ENCODE data around the gene PTMS. TPM values are rescaled to one million over a fixed set of nuclear protein-coding genes. Genes with fewer than 3 reads are reported as not detected.
A peak's percentile ranks its signal among the peaks of the same experiment; 100 is the strongest.

Gene PTMS
- total RNA-seq, 6 experiments from 2014 or later, result 423 to 607 (median 561) TPM

DNA sequence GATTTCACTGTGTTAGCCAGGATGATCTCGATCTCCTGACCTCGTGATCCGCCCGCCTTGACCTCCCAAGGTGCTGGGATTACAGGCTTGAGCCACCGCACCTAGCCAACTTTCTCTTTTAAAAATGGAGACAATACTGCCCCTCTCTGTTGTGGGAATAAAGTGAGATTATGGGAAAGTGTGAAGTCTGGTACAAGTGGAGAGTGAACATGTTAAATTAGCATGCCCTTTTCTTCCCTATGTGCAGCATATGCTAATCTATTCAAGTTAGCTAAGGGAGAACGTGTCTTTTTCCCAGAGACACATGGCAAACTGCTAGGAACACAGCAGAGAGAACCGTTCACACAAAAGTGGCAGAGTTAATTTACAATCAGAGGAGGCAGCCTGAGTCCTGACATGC, 40.8 kb upstream of the PTMS start:
- Mint-ChIP-seq H3K4me3 (peak overlapping the region; percentile 92), H3K9me3 (no peaks in the 10 kb centered on the region), H3K27me3 (ENCODE audit: insufficient read depth) (no peaks in the 10 kb centered on the region; the same call in none of the 2 replicates), H3K27ac (no peak overlapping the region), H3K36me3 (ENCODE audit: low read depth) (peaks cover 7% of the 10 kb centered on the region; the same call in 1 of the 2 replicates), H3K4me1 (ENCODE audit: low read depth) (peaks cover 25% of the 10 kb centered on the region)
- DNase-seq, result no peak
- TF ChIP-seq, protein P1, sequence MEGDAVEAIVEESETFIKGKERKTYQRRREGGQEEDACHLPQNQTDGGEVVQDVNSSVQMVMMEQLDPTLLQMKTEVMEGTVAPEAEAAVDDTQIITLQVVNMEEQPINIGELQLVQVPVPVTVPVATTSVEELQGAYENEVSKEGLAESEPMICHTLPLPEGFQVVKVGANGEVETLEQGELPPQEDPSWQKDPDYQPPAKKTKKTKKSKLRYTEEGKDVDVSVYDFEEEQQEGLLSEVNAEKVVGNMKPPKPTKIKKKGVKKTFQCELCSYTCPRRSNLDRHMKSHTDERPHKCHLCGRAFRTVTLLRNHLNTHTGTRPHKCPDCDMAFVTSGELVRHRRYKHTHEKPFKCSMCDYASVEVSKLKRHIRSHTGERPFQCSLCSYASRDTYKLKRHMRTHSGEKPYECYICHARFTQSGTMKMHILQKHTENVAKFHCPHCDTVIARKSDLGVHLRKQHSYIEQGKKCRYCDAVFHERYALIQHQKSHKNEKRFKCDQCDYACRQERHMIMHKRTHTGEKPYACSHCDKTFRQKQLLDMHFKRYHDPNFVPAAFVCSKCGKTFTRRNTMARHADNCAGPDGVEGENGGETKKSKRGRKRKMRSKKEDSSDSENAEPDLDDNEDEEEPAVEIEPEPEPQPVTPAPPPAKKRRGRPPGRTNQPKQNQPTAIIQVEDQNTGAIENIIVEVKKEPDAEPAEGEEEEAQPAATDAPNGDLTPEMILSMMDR (IDR thresholded peaks at IDR 0.05), result no peak

DNA sequence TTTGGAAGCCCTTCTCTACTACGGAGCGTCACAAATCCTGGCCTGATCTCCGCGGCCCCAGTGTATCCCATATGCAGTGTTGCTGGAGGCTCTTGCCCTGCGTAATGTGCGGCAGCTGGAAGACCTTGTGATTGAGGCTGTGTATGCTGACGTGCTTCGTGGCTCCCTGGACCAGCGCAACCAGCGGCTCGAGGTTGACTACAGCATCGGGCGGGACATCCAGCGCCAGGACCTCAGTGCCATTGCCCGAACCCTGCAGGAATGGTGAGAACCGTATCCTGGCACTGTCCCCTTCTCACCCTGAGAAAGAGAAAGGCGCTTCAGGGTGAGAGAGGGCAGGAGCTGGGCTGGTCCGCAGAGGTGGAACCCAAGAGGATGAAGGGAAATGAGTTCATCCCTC, 37.0 kb upstream of the PTMS start:
- H3K27ac Mint-ChIP-seq, result no peak overlapping the region
- H3K9me3 Mint-ChIP-seq, result no peaks in the 10 kb centered on the region
- H3K27me3 Mint-ChIP-seq (ENCODE audit: insufficient read depth), result no peaks in the 10 kb centered on the region; the same call in 1 of the 2 replicates
- DNase-seq, result no peak
- TF ChIP-seq, protein P1 (IDR thresholded peaks at IDR 0.05), result no peak
- H3K36me3 Mint-ChIP-seq (ENCODE audit: low read depth), result peaks cover 15% of the 10 kb centered on the region; the same call in 1 of the 2 replicates
- H3K4me1 Mint-ChIP-seq (ENCODE audit: low read depth), result peaks cover 12% of the 10 kb centered on the region
- H3K4me3 Mint-ChIP-seq, result no peak overlapping the region

DNA sequence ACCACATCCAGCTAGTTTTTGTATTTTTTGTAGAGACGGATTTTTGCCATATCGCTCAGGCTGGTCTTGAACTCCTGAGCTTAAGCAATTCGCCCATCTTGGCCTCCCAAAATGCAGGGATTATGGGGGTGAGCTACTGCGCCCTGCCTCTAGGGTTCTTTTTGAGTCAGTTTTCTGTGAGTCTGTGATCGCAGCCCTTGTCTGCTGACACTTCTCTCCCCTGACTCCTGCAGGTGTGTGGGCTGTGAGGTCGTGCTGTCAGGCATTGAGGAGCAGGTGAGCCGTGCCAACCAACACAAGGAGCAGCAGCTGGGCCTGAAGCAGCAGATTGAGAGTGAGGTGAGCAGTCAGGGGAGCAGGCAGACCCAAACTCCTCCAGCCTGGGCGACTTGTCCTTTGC, 36.0 kb upstream of the PTMS start:
- no peaks in the 10 kb centered on the region for H3K9me3 Mint-ChIP-seq
- H3K36me3 Mint-ChIP-seq (ENCODE audit: low read depth), result peaks cover 15% of the 10 kb centered on the region; the same call in 1 of the 2 replicates
- H3K4me1 Mint-ChIP-seq (ENCODE audit: low read depth), result peaks cover 10% of the 10 kb centered on the region
- no peak overlapping the region for H3K27ac Mint-ChIP-seq
- H3K4me3 Mint-ChIP-seq, result no peak overlapping the region
- TF ChIP-seq, protein P1 (IDR thresholded peaks at IDR 0.05), result no peak; the same call in 1 of the 2 replicates
- no peak for DNase-seq
- H3K27me3 Mint-ChIP-seq (ENCODE audit: insufficient read depth), result no peaks in the 10 kb centered on the region

DNA sequence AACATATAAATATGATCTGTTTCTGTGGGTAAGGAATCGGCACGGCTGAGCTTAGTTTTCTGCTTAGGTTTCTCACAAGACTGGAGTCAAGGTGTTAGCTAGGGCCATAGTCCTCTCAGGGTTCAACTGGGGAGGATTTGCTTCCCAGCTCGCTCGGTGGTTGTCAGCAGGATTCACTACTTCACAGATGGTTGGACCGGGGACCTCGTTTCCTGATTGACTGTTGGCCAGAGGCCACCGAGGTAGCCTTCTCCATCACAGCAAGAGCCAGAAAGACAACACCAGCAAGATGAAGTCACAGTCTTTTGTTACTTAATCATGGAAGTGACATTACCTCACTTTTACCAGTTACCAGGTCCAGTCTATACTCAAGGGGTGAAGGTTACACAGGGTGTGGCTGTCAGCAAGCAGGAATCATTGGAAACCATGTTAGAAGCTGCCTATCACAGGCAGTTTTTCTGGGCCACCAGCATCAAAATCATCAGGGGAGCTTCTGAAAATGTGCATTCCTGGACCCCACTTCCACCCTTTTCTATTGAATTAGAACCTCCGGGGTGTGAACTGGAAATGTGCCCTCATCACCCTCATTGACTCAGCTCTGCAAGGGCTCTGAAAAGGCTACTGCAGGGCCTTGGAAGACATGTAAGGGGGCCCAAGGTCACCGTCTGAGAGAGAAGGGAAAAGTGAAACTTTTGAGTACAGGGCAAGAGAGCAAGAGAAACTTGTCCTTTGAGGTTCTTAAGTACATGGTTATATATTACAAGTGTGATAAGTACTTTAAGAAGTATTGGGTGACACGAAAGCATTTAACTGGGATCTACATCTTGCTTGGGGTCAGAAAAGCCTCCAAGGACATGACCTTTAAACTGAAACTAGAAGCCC, 31.4 kb upstream of the PTMS start:
- H3K9me3 Mint-ChIP-seq, result no peaks in the 10 kb centered on the region
- H3K36me3 Mint-ChIP-seq (ENCODE audit: low read depth), result peaks cover 19% of the 10 kb centered on the region; the same call in 1 of the 2 replicates
- H3K4me1 Mint-ChIP-seq (ENCODE audit: low read depth), result peaks cover 17% of the 10 kb centered on the region
- DNase-seq, result no peak
- TF ChIP-seq, protein P1 (IDR thresholded peaks at IDR 0.05), result no peak
- peak overlapping the region; percentile 84; the same call in 1 of the 2 replicates for H3K27ac Mint-ChIP-seq
- no peaks in the 10 kb centered on the region for H3K27me3 Mint-ChIP-seq (ENCODE audit: insufficient read depth)
- H3K4me3 Mint-ChIP-seq, result no peak overlapping the region

DNA sequence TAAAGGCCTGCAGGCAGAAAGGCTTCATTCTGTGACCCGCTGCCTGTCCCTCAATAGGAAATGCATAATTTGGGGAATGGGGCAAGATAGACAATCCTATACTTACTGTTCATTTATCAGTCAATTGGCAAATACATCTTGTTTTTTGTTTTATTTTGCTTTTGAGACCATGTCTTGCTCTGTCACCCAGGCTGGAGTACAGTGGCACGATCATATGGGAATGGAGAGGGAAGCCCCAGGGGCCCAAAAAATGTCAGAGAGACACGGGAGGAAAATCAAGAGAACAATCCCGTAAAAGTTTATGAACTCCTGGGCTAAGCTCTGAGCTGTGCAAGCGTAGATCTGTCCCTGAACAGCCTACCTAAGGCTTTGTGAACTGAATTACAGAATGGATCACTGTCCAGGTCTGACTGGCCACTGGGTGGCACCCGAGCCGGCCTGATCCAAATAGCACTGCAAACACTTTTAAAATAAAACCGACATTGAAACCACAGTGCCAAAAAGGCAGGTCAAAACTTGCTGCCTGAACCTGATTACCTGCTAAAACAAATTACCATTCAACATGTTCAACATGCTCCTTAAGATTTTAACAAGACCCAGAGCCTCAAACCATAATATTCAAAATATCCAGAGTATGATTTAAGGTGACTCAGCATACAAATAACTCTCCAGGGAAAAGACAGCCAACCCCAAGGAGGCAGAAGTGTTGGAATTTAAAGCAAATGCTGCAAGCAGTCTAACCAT, 30.5 kb upstream of the PTMS start:
- Mint-ChIP-seq H3K4me1 (ENCODE audit: low read depth) (peaks cover 17% of the 10 kb centered on the region), H3K27me3 (ENCODE audit: insufficient read depth) (no peaks in the 10 kb centered on the region), H3K36me3 (ENCODE audit: low read depth) (peaks cover 13% of the 10 kb centered on the region; the same call in 1 of the 2 replicates), H3K9me3 (no peaks in the 10 kb centered on the region), H3K27ac (peak overlapping the region; percentile 84), H3K4me3 (no peak overlapping the region)
- peak; percentile 59 for DNase-seq
- TF ChIP-seq, protein P1 (IDR thresholded peaks at IDR 0.05), result peak; percentile 87

Measured in HFFc6 (cell line).